Osteocyte (in vitro differentiated cells): Measurements from ENCODE around the gene WWTR1. TPM values are rescaled to one million over a fixed set of nuclear protein-coding genes. Genes with fewer than 3 reads are reported as not detected.

ENCODE experiments used
- DNase-seq: peaks from one replicate; pipeline ENCODE4 v3.0.0; 2021; ENCODE audit warnings: mixed read lengths; ENCODE audit not compliant: unreplicated experiment; ENCODE audit errors: extremely low spot score
- H3K27ac Mint-ChIP-seq: one replicate; pipeline ENCODE4 v1.8.0; 2021; ENCODE audit warnings: mild to moderate bottlenecking, mixed read lengths; ENCODE audit not compliant: unreplicated experiment
- H3K27me3 Mint-ChIP-seq: one replicate; pipeline ENCODE4 v1.8.0; 2021; ENCODE audit warnings: mixed read lengths; ENCODE audit not compliant: unreplicated experiment
- H3K36me3 Mint-ChIP-seq: one replicate; pipeline ENCODE4 v1.8.0; 2021; ENCODE audit warnings: mixed read lengths; ENCODE audit not compliant: unreplicated experiment
- H3K4me1 Mint-ChIP-seq: one replicate; pipeline ENCODE4 v1.8.0; 2021; ENCODE audit warnings: mixed read lengths; ENCODE audit not compliant: unreplicated experiment
- H3K4me3 Mint-ChIP-seq: one replicate; pipeline ENCODE4 v1.8.0; 2021; ENCODE audit warnings: mild to moderate bottlenecking, moderate library complexity, mixed read lengths; ENCODE audit not compliant: unreplicated experiment
- H3K9me3 Mint-ChIP-seq: one replicate; pipeline ENCODE4 v1.8.0; 2021; ENCODE audit warnings: mixed read lengths; ENCODE audit not compliant: unreplicated experiment
- total RNA-seq: library from RNA; stranded (reverse); gene quantifications from 2 replicates; pipeline ENCODE4 v1.2.1, GENCODE V29; 2021
- TF ChIP-seq, protein P1 (sequence below): fragments of 200-600 bp; sonication (generic); IDR thresholded peaks from 2 replicates; pipeline ENCODE4 v1.5.0; 2021; ENCODE audit warnings: antibody characterized with exemption, mild to moderate bottlenecking, moderate library complexity

The WWTR1 gene
- total RNA-seq, 1 donor from 2014 or later, result 120 TPM

DNA sequence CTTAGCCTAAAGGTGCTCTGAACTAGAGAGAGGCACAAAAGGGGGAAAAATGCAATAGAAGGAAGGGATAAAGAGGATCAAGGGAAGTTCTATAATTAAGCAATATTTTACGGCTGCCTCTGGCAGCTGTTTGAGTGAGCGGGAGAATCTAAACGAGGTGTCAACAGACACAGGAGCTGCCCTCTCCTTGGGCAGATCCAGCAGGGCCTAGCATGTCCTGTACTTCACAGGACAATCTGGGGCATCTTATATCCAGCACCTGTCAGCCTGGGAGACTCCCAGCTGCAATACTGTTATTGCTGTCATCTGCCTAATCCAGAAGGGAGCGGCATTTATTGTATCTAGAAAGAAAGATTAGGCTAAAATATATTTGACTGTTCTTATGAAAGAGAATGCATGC is 68.9 kb downstream of the WWTR1 start:
- H3K9me3 Mint-ChIP-seq, result no peaks in the 10 kb centered on the region
- TF ChIP-seq, protein P1, sequence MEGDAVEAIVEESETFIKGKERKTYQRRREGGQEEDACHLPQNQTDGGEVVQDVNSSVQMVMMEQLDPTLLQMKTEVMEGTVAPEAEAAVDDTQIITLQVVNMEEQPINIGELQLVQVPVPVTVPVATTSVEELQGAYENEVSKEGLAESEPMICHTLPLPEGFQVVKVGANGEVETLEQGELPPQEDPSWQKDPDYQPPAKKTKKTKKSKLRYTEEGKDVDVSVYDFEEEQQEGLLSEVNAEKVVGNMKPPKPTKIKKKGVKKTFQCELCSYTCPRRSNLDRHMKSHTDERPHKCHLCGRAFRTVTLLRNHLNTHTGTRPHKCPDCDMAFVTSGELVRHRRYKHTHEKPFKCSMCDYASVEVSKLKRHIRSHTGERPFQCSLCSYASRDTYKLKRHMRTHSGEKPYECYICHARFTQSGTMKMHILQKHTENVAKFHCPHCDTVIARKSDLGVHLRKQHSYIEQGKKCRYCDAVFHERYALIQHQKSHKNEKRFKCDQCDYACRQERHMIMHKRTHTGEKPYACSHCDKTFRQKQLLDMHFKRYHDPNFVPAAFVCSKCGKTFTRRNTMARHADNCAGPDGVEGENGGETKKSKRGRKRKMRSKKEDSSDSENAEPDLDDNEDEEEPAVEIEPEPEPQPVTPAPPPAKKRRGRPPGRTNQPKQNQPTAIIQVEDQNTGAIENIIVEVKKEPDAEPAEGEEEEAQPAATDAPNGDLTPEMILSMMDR, result no peak
- H3K27ac Mint-ChIP-seq, result peak overlapping the region; percentile 1
- no peak overlapping the region for H3K4me3 Mint-ChIP-seq
- DNase-seq, result no peak
- H3K36me3 Mint-ChIP-seq, result no peaks in the 10 kb centered on the region
- no peaks in the 10 kb centered on the region for H3K27me3 Mint-ChIP-seq
- H3K4me1 Mint-ChIP-seq, result peaks cover 45% of the 10 kb centered on the region

DNA sequence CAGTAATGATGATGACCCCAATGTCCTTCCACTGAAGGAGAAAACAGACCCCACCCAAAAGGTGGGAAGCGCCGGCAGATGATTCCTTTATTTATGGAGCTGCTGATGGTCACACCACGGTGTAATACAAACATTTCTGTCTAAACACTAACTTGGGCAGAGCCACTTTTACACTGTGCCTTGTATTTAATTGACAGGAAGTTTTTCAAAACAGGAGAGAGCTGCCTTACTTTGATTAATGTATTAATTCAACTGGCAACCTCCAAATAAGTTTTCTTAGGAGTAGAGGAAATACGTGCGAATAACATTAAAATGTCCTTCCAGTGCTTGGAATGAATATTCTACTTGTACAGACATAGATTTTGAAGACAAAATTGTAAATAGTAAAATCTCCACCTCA is 70.4 kb downstream of the WWTR1 start:
- peak overlapping the region; percentile 33 for H3K27ac Mint-ChIP-seq
- H3K4me1 Mint-ChIP-seq, result peaks cover 50% of the 10 kb centered on the region
- H3K36me3 Mint-ChIP-seq, result no peaks in the 10 kb centered on the region
- no peak overlapping the region for H3K4me3 Mint-ChIP-seq
- H3K9me3 Mint-ChIP-seq, result no peaks in the 10 kb centered on the region
- no peak for DNase-seq
- TF ChIP-seq, protein P1, result no peak
- no peaks in the 10 kb centered on the region for H3K27me3 Mint-ChIP-seq

DNA sequence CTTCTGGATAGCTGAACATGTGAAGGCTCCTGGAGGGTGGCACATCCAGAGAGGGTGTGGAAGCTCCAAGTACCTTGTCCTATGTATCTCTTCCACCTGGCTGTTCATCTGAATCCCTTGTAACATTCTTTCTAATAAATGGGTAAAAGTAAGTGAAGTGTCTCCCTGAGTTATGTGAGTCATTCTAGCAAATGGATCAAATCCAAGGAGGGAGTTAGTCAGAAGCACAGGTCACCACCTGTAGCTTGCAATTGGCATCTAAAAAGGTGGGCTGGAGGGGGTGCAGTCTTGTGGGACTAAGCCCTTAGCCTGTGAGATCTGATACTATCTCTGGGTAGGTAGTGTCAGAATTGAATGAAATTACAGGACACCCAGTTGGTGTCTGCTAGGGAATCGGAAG is 71.0 kb downstream of the WWTR1 start:
- DNase-seq, result no peak

DNA sequence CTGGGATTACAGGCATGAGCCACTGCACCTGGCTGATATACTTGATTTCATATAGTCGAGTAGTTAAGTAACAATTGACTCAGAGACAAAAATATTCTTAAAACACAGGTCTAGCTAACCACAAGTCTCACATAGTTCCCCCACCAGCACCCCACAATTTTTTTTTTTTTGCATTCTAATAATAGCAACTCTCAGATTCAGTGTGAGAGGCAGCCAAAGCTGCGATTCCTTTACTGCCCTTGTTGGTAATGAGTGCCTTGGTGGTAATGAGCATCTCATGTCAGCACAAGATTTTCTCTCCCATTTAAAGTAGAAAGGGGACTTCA is 72.5 kb downstream of the WWTR1 start:
- no peak for DNase-seq
- Mint-ChIP-seq H3K4me3 (no peak overlapping the region), H3K4me1 (peaks cover 61% of the 10 kb centered on the region), H3K27ac (no peak overlapping the region), H3K9me3 (no peaks in the 10 kb centered on the region), H3K27me3 (no peaks in the 10 kb centered on the region), H3K36me3 (no peaks in the 10 kb centered on the region)
- TF ChIP-seq, protein P1, result no peak

More for the DNA sequence above, 71.0 kb downstream of the WWTR1 start:
- TF ChIP-seq, protein P1, result no peak
- peak overlapping the region; percentile 33 for H3K27ac Mint-ChIP-seq
- H3K9me3 Mint-ChIP-seq, result no peaks in the 10 kb centered on the region
- H3K27me3 Mint-ChIP-seq, result no peaks in the 10 kb centered on the region
- peaks cover 54% of the 10 kb centered on the region for H3K4me1 Mint-ChIP-seq
- no peak overlapping the region for H3K4me3 Mint-ChIP-seq
- H3K36me3 Mint-ChIP-seq, result no peaks in the 10 kb centered on the region

DNA sequence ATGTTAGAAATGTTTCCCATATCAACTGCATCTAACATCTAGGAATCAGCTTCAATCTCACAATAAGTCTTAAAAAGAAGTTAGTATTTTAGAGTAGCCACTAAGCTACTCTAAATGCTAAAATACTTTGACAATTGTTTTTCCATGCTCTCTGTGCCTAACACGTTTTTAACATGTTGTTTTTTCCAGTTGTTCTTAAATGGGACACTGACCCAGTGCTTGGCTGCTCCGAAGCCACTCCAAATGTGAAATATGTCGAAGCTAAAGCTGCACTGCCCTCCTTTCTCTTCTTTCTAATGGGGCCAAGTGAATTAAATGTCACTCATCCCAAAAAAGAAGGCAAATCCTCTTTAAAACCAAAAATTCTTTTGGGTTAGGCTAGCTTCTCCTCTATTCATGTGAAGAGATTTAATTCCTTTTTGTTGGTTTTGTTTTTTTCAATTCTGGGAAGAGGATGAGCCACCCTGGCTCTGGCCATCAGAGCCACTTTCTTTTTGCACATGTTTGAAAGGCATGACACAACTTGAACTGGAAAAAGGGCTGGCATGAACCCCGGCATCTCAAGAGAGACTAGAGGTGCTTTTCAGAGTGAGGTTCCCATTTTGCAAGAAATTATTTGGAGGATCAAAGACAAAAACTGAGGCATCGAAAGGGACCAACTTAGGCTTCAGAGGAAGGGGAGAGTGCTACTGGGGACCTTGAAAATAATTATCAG is 73.7 kb downstream of the WWTR1 start:
- no peaks in the 10 kb centered on the region for H3K36me3 Mint-ChIP-seq
- DNase-seq, result no peak
- H3K27ac Mint-ChIP-seq, result peak overlapping the region; percentile 69
- H3K4me1 Mint-ChIP-seq, result peaks cover 70% of the 10 kb centered on the region
- H3K9me3 Mint-ChIP-seq, result no peaks in the 10 kb centered on the region
- no peaks in the 10 kb centered on the region for H3K27me3 Mint-ChIP-seq
- no peak overlapping the region for H3K4me3 Mint-ChIP-seq
- TF ChIP-seq, protein P1, result no peak
